Measurements from ENCODE around the gene OTOA.
"Not testable (repeated sequence)": the region's sequence is repeated elsewhere in the genome, so short reads cannot be mapped to it uniquely, and the experiment has no call there.

OTOA gene

DNA sequence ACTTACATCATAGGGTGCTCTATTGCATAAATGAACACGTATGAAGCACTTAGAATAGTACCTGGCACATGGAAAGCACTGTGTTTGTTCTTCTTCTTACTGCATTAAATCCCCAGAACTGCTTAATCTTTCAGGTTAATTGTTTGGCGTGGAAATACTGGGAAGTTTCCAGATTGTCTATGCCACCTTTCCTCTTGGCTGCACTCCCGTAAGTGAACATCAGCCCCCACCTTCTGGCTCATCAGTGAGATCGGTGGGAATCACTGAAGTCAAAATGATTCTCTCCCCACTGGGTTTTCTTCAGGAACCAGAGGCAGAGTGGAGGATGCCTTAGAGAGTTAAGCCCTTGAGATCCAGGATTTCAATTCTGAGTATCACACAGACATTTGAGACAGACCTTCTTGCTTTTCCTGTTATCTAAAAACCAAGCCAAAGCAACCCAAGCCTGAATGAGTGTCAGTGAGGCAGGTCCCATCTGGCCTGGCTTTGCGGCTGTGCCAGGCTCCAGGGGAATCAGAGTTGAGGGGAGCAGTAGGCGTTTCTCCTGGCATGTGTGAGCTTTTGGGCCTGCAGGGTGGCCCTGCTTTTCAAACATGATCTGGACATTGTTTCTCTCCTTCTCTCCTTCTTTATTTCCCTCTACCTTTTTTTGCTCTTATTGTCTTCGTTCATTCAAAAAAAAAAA, 59.1 kb downstream of the OTOA start:
- DNase-seq (ENCODE audit: low read depth) = no peak

- DNase-seq (ENCODE audit: low read depth) = no peak
Observed at GRCh38 chr16:21723532-21723931, 59.8 kb downstream of the OTOA start.

GRCh38 chr16:21727344-21727743, 63.6 kb downstream of the OTOA start:
- no peak for DNase-seq (ENCODE audit: low read depth)

DNA sequence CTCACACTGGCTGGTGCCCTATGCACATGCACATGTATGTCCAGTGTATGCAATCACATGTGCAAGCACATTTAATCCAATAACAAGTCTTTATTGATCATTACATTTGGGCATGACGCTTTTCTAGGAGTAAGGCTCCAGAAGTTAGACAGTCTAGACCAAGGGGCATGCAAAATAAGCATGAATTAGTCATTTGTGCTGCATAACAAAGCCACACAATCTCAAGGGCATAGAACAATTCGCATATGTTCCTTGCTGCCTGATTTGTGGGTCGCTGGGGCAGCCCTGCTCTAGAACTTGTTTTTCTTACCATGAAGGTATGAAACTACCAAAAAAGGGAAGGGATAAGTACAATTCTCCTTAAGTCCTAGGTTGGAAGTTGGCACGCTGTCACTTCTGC, 67.5 kb downstream of the OTOA start:
- DNase-seq (ENCODE audit: low read depth) = not testable (repeated sequence)

- not testable (repeated sequence) for DNase-seq (ENCODE audit: low read depth)
Observed at GRCh38 chr16:21740637-21741036, 76.9 kb downstream of the OTOA start.

DNA sequence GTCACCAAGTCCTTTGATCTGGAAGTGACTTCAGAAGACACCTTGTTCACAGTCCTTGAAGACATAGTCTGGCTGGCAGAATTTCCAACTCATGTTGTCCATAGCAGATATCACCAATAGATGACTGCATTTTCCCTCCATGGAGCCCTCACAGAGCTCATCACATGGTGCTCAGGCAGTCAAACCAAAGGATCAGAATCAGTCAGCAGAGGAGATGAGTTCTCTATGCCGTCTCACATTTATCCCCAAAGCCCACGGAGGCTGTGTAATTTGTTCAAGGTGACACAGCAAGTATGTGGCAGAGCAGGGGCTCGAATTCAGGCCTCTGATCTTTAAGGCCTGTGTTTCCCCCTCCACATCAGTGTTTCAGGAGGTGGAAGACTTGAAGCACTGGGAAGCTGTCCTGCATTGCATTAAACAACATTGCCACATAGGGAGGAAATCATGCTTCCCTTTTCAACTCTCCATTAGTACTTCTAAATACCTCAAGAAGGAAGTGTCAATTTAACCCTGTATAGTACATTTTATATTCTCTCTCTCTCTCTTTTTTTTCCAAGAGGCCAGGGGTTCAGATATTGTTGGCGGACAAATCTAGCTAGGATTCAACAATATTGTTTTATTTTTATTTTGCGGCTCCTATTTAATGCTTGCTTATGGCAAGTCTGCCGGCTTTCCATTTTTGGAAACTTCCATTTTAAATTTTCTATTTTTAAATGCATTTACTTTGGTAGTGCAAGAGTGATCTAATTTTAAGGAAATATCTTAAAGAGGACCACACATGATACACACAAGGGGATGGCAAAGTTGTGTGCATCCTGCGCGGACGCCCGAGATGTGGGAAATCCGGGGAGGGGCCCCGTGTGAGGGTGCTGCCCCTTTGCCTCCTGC, 92.7 kb downstream of the OTOA start:
- DNase-seq (ENCODE audit: low read depth) = not testable (repeated sequence)

DNA sequence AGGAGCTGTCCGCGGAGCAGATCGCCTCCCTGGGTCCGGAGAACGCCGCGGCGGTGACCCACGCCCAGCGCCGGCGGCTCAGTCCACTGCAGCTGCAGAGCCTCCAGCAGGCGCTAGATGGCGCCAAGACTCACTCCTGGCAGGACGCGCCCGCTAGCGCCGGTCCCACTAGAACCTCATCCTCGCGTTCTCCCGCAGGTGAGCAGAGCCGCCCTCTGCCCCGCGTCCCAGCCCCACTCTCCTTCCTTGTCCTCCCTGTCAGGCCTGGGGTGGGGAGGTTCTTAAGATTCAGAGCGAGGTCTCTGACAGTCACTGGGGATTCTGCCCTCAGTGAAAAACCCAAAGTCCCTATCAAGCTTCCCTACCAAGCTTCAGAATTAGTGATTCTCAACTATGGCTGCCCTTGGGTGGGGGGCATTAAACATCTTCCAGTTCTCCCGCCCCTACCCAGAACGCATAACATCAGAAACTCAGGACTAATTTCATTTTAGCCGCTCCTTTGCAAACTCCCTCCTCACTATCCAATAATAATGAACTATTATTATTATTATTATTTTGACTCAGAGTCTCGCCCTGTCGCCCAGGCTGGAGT, 93.4 kb downstream of the OTOA start:
- not testable (repeated sequence) for DNase-seq (ENCODE audit: low read depth)

GRCh38 chr16:21768280-21768679, 104.5 kb downstream of the OTOA start:
- not testable (repeated sequence) for DNase-seq (ENCODE audit: low read depth)

GRCh38 chr16:21768810-21769209, 105.0 kb downstream of the OTOA start:
- DNase-seq (ENCODE audit: low read depth) = not testable (repeated sequence)

DNA sequence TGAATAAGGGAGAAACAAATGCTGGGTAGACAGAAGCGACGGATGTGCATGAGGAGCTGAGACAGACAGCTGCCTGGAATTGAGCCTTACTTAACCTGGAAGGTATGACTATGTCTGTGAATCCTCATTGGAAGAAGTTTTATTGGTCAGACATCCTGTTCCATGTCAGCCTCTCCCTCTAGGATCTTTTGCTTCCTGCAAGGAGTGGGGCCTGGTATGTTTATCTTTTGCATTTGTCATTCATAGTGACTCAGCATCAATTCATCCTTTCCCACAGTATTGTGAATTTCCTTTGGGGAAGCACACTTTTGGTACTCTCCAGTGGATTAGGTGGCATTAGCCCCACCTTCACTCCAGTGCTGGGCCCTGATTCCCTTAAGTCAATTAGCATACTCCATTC, 105.5 kb downstream of the OTOA start:
- DNase-seq (ENCODE audit: low read depth) = peak; percentile 44

DNA sequence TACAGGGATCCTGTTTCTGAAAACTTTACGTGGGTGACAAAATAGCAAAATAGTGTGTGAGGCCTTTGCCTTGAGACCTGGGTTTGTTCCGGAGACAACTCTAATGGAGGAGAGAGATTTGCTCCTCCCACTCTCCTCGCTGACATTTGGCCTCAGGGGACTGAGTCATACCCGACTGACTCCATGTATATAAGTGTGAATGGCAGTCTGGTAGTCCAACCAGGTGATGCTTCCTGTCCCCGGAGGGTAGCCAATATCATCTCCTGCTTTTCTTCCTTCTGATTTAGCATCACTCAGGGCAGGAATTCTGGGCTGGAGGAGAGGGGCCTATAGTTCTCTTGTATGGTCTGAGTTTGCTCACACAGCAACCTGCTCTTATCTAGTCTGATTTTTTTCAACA, 106.8 kb downstream of the OTOA start:
- DNase-seq (ENCODE audit: low read depth) = not testable (repeated sequence)

GRCh38 chr16:21772547-21773206, 108.9 kb downstream of the OTOA start:
- not testable (repeated sequence) for DNase-seq (ENCODE audit: low read depth)

- DNase-seq (ENCODE audit: low read depth) = not testable (repeated sequence)
Observed at GRCh38 chr16:21773207-21773553, 109.4 kb downstream of the OTOA start.

DNA sequence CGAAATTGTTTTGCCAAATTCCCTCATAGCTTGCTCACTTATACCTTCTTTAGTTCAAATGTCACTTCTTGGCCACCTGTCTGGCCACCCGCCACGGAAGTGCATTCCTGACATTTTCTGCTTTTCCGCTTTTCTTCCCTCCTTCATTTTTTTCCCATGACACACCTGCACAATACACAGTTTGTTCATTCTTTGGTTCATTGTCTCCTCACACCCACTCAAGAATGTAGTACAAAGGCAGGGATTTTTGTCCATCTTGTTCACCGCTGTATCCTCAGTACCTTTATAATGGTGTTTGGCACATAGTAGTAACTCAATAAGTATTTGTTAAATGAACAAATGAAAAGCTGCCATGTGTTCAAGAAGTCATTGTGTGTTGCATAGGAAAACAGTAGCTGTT, 116.8 kb downstream of the OTOA start:
- not testable (repeated sequence) for DNase-seq (ENCODE audit: low read depth)

DNA sequence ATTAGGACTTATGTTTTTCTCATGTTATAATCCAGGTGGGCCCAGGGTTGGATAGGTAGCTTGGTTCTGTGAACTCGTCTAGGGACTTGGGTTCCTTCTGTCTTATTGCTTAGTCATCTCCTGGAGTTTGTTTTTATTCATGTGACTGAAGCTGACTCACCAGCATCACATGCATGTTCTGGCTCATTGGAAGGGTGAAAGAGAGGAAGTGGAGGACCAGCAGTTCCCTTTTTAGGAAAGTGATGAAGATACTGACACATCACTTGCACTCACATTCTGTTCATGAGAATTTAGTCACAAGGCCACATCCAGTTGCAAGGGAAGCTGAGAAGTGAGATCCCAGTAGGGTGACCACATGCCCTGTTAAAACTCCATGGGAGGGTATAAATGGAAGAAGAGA, 126.7 kb downstream of the OTOA start:
- DNase-seq (ENCODE audit: low read depth) = not testable (repeated sequence)

- DNase-seq (ENCODE audit: low read depth) = not testable (repeated sequence)
Observed at GRCh38 chr16:21793310-21793709, 129.5 kb downstream of the OTOA start.

DNA sequence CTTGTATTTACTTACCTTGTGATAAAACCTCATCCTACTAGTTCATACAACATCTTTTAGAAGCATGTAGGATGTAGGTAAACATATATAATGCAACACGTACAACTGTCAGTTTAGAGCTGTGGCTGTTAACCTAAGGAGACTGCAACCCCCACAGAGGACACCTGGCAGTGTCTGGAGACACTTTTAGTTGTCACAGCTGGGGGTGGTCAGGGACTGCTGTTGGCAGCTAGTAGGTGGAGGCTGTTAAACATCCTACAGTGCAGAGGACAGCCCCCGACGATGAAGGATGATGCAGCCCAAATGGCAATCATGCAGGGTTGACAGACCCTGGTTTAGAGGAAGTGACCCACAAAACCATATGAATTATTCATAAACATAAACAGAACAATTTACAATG, 134.8 kb downstream of the OTOA start:
- DNase-seq (ENCODE audit: low read depth) = not testable (repeated sequence)

DNA sequence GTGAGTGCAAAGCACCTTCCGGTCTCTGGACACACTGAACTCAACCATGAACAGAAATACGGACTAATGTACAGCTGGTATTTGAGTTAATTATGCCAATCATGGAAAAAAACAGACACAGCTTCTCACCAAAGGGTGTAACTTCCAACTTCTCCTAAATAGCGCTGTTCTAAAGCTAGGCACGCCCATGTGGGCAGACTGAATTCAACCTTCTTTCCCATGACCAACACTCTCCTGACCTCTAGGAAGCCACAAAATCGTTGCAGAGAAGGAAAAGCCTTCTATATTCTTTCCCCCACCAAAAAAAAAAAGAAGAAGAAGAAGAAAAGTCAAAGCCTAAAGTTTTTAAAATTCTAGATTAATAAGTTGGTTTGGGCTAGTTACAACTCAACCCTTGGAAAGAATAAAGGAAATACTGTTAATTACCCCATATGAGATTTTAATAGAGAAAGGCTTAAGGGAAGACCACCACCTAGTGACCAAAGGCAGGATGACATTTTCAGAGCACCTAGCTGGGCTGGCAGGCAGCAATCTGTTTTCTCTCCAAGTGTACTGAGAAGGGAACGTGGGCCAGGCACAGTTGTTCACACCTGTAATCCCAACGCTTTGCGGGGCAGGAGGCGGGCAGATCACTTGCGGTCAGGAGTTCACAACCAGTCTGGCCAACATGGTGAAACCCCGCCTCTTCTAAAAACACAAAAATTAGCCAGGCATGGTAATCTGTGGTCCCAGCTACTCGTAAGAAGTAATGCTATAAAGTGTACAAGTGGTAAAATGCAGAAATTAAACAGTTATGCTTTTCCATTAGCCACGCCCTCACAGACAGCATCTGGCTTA, 138.0 kb downstream of the OTOA start:
- peak; percentile 41 for DNase-seq (ENCODE audit: low read depth)

DNA sequence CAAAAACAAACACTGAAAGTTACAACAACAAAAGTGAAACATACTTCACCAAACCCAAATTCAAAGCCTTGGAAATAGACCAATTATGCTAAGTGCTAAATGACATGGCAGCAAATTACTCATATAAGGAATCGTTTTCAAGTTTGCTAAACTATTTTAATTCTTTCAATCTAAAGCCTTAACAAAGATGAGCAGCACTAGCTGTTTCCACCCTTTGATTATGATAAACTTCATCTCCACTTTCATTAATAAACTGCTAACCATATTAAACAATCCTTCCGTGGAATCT, 138.6 kb downstream of the OTOA start:
- DNase-seq (ENCODE audit: low read depth) = not testable (repeated sequence)

Measured in amniotic epithelial cell (primary cell).